Measurements from ENCODE around the gene SELENON. TPM values are rescaled to one million over a fixed set of nuclear protein-coding genes. Genes with fewer than 3 reads are reported as not detected.

The SELENON gene
- total RNA-seq, 4 donors from 2014 or later = 33.5 to 82.8 (median 39.4) TPM

DNA sequence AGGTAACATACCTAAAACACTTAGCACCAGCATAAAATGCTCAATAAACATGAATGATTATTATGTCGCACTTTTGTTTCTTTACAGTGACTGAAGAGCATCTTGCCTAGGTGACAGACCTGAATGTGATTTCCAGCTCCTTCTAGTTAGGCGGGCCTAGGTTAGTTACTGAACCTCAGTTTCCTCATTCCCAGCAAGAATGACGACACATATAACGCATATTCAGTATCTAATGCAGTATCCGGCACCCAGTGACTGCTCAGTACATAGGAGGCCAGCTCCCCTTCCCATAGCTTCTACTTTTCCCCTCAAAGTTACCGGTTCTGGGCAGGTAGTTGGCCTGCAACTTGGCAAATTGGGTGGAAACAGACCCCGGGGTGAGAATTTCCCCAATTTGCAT lies 58.5 kb downstream of the SELENON start:
- peak overlapping the region in 1 of 2 donors; percentile 58 for H3K4me3 ChIP-seq
- H3K36me3 ChIP-seq = peaks cover 0 to 14% of the 10 kb centered on the region in 2 donors
- peaks cover 4% of the 10 kb centered on the region for H3K27me3 ChIP-seq
- H3K27ac ChIP-seq = peak overlapping the region in 1 of 4 donors; percentile 77
- 44 to 57% methylated on average over 6 to 7 of the region's 7 CpGs for WGBS, 2 donors (ENCODE audit: low coverage in 1 of 2)
- H3K9me3 ChIP-seq = no peaks in the 10 kb centered on the region
- peaks cover 0 to 20% (median 6%) of the 10 kb centered on the region in 3 donors for H3K4me1 ChIP-seq
- ATAC-seq = no peak
- TF ChIP-seq, protein P1, sequence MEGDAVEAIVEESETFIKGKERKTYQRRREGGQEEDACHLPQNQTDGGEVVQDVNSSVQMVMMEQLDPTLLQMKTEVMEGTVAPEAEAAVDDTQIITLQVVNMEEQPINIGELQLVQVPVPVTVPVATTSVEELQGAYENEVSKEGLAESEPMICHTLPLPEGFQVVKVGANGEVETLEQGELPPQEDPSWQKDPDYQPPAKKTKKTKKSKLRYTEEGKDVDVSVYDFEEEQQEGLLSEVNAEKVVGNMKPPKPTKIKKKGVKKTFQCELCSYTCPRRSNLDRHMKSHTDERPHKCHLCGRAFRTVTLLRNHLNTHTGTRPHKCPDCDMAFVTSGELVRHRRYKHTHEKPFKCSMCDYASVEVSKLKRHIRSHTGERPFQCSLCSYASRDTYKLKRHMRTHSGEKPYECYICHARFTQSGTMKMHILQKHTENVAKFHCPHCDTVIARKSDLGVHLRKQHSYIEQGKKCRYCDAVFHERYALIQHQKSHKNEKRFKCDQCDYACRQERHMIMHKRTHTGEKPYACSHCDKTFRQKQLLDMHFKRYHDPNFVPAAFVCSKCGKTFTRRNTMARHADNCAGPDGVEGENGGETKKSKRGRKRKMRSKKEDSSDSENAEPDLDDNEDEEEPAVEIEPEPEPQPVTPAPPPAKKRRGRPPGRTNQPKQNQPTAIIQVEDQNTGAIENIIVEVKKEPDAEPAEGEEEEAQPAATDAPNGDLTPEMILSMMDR (IDR thresholded peaks at IDR 0.05) = no peak
- no peak for TF ChIP-seq POLR2A (IDR thresholded peaks at IDR 0.05)
- no peak for TF ChIP-seq POLR2AphosphoS5 (IDR thresholded peaks at IDR 0.05)
- no peak for TF ChIP-seq EP300 (IDR thresholded peaks at IDR 0.05)

DNA sequence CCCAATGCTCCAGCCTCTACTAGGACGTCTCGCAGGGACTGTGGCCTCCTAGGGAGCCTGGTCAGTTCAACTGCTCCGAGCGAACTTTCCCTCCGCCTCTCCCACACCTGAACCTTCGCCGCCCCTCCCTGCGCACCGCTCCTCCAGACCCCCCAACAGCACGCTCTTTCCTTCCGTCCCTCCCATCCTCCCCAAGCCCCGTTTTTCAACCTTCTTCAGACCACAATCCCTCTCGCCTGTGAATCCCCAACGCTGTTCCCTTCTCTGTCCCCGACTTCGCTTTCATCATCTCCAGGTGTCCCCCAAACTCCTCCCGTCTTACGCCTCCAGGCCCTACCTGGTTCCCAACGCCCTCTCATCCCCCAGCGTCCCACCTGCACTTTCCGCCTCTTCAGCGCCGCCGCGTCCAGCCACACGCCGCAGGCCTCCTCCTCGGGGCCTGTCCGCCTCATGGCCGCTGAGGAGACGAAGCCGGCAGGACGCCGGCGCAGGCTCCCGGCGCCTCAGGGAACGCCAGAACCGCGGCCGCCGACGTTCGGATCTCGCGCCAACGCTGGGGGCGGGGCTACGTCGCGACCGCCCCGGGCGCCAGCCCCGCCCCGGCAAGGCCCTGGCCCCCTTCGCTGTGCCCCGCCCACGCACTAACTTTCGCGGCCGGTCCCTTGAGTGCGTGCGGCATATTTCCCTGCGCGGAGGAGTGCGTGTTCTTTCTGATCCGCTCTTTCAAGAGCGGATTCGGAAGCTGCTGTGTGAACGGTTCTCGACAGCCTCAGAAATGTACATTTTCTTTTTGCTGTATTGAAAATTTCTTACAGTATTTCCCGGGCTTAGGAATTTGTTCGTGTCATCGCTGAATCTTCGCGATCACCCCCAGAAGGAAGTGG lies 59.2 kb downstream of the SELENON start, which contains the start of gene AUNIP:
Gene AUNIP (minus strand): TSS at position 552 of the 884 bp plus-strand sequence. CDS start 100 bp downstream, at position 452.
- Histone ChIP-seq H3K36me3 (peaks cover 0 to 18% of the 10 kb centered on the region in 2 donors), H3K4me1 (peaks cover 0 to 20% (median 6%) of the 10 kb centered on the region in 3 donors), H3K4me3 (peak within 1 kb of the TSS; percentile 47 to 58), H3K9me3 (no peaks in the 10 kb centered on the region), H3K27ac (peak within 1 kb of the TSS; percentile 41 to 78 (median 76)), H3K27me3 (no peaks in the 10 kb centered on the region)
- TF ChIP-seq EP300 (IDR thresholded peaks at IDR 0.05) (no peak), POLR2AphosphoS5 (IDR thresholded peaks at IDR 0.05) (peak; percentile 89), POLR2A (IDR thresholded peaks at IDR 0.05) (peak; percentile 64 to 77)
- TF ChIP-seq, protein P1 (IDR thresholded peaks at IDR 0.05) = peak in 1 of 4 experiments; percentile 10
- 1 to 2% methylated on average over 15 to 37 of the region's 77 CpGs for WGBS, 2 donors (ENCODE audit: low coverage in 1 of 2)
- ATAC-seq = peak; percentile 95

DNA sequence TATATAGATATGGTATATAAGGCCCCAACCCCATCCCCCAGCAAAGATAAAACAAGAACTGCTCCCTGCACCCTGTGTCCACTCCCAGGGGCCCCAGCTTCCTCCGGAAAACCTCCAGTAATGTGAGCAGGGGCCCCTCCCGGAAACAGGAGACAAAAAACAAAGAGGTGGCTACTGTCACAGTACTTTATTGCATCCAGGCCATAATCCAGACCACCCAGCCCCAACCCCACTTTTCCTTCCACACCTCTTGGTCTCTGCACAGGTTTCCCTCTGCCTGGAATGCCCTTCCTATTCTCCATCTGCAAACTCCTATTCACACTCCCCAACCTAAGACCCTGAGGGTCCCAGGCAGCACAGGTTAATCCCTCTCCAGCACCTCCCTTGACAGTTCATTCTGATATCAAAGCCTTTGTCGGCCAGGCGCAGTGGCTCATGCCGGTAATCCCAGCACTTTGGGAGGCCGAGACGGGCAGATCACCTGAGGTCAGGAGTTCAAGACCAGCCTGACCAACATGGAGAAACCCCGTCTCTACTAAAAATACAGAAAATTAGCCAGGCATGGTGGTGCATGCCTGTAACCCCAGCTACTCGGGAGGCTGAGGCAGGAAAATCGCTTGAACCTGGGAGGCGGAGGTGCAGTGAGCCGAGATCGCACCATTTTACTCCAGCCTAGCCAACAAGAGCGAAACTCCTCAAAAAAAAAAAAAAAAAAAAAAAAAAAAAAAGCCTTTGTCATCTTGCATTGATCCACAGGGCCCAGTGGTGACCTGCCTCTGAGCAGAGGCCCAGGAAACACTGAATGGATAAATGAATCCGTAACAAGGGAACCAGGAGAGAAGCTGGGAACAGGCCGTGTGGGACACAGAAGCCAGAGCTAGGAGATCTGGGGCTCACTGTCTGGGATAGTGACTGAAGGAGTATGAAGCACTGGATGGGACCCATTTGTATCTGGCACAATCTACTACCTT lies 61.6 kb downstream of the SELENON start:
- no peaks in the 10 kb centered on the region for H3K9me3 ChIP-seq
- TF ChIP-seq, protein P1 (IDR thresholded peaks at IDR 0.05) = no peak
- no peak for TF ChIP-seq POLR2A (IDR thresholded peaks at IDR 0.05)
- TF ChIP-seq POLR2AphosphoS5 (IDR thresholded peaks at IDR 0.05) = no peak
- no peak for TF ChIP-seq EP300 (IDR thresholded peaks at IDR 0.05)
- no peak for ATAC-seq
- H3K4me1 ChIP-seq = peaks cover 0 to 20% (median 6%) of the 10 kb centered on the region in 3 donors
- no peak overlapping the region for H3K4me3 ChIP-seq
- H3K27me3 ChIP-seq = no peaks in the 10 kb centered on the region
- 24 to 42% methylated on average over 3 to 4 of the region's 16 CpGs for WGBS, 2 donors (ENCODE audit: low coverage in 1 of 2)
- H3K27ac ChIP-seq = no peak overlapping the region
- peaks cover 0 to 20% of the 10 kb centered on the region in 2 donors for H3K36me3 ChIP-seq

DNA sequence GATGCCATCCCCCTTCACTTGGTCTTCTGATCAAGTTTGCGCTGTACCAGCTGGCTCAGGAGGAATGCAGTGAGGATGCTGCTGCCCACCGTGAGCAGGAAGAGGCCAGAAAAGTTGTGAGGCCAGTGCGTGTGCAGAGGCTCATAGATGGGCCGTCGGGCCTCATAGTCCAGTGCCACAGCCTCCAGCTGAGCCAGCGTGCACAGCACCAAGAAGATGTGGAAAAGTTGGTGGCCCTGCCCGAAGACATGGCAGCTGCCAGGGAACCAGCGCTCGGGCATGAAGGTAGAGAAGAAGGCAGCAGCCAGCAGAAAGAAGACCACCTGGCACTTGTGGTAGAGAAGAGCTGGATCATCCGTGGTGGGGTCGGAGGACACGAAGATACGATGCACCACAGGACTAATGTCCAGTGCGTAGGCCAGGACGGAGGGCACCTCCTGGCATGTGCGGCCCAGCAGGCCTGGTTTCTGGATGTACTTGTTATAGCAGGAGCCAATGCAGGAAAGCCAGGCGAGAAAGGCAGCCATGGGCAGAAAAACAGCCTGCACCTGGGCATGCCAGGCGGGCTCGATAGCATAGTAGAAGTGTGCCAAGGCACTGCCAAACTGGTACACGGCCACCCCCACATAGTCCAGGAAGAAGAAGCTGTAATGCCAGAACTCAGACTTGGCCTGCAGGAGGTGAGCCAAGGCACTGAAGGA lies 62.9 kb downstream of the SELENON start:
- ATAC-seq = no peak
- H3K27ac ChIP-seq = no peak overlapping the region

More for the DNA sequence above, 62.9 kb downstream of the SELENON start:
- TF ChIP-seq EP300 (IDR thresholded peaks at IDR 0.05) = no peak
- TF ChIP-seq POLR2AphosphoS5 (IDR thresholded peaks at IDR 0.05) = no peak
- TF ChIP-seq POLR2A (IDR thresholded peaks at IDR 0.05) = no peak
- TF ChIP-seq, protein P1 (IDR thresholded peaks at IDR 0.05) = no peak
- H3K27me3 ChIP-seq = no peaks in the 10 kb centered on the region
- peaks cover 0 to 20% (median 6%) of the 10 kb centered on the region in 3 donors for H3K4me1 ChIP-seq
- H3K36me3 ChIP-seq = peaks cover 0 to 32% of the 10 kb centered on the region in 2 donors
- no peak overlapping the region for H3K4me3 ChIP-seq
- 92 to 93% methylated on average over 4 to 11 of the region's 20 CpGs for WGBS, 2 donors (ENCODE audit: low coverage in 1 of 2)
- no peaks in the 10 kb centered on the region for H3K9me3 ChIP-seq
